Kidney tubule cell (primary cell): ENCODE results near the gene PITX3.
A peak's percentile ranks its signal among the peaks of the same experiment; 100 is the strongest.
"Not testable (repeated sequence)": the region's sequence is repeated elsewhere in the genome, so short reads cannot be mapped to it uniquely, and the experiment has no call there.

Experiments used
- DNase-seq: peaks from one replicate; pipeline ENCODE4 v3.0.0-alpha.2; 2018; ENCODE audit warnings: low spot score

PITX3 gene

DNA sequence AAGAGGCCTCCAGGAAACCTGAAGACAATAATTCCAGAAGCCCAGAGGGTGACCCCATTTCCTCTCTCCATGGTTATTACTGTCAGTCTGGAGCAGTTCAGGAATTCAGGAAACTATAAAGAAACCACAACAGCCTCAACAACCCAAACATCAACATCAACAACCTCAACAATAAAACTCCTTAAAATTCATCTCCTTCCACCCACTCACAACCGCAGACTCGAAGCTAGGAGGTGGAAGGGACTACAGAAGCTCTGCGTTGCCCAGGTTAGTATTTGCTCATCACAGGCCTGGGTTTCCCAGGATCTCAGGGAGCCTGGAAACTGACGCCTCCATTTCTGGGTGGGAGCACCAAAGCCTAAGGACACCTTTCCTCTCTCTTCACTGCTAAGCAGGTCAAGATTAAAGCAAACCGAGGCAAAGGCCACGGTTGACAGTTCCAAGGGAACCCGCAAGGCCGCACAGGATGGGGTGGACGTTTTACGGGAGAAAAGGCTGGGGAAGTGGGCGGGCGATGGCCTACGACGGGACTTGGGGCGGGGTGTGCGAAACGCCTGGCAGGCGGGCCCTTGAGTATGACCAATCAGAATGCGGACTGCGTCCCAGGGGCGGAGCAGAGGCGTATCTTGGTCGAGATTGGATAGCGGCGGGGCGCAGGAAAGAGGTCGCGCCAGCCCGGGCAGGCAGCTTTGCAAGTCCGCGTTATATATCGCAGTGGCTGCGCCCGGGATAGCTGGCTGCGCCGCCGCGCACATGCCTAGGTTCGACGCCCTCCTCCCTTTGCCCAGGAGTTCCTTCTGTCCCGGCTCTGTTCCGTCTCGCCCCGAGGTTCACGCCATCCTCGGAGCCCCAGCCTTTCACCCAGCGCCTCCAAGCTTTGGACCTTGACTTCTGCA lies 15.4 kb downstream of the PITX3 start, which contains the start of gene ELOVL3:
Gene ELOVL3, plus strand, starts transcription at position 654 of the 896 bp plus-strand sequence. CDS start 250 bp downstream, outside the sequence.
- DNase-seq, result peak; percentile 93

DNA sequence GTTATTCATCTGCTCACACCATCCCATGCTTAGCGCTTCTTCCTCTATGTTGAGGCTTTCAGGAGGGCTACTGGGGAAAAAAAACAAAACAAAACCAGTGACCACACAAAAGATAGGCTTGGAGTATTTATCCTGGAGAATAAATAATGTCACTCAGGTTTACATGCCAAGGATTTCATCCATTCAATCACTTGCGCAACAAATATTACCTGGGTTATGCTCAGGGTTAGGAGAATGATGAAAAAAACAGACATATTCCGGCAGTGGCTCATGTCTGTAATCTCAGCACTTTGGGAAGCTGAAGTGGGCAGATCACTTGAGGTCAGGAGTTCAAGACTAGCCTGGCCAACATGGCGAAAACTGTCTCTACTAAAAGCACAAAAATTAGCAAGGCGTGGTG lies 18.5 kb downstream of the PITX3 start:
- DNase-seq, result no peak

DNA sequence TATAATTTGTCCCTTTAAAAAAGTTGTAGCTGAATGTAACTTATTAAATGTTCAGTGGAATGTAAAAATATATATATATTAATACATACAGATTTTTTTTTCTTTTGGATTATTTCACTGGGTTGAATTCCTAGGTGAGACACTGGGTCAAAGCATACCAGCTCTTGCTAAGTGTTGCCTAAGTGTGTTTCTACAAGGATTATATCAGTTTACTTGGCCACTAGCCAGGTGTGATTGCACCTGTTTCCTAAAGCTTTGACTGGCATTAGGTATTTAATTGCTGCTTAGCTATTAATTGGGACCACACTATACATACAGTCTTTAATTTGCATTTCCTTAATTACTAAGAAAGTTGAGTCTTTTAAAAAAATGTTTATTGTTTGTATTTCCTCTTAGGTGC lies 20.7 kb downstream of the PITX3 start:
- no peak for DNase-seq

DNA sequence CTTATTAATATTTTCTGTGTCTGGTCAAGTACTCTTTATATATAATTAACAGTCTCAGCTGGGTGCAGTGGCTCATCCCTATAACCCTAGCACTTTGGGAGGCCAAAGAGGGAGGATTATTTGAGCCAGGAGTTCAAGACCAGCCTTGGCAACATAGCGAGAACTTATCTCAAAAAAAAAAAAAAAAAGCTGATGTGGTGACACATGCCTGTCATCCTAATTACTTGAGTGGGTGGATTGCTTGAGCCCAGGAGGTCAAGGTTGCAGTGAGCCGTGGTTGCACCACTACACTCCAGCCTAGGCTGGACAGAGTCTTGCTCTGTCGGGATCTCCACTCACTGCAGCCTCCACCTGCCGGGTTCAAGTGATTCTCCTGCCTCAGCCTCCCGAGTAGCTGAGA lies 21.9 kb downstream of the PITX3 start:
- DNase-seq, result no peak

DNA sequence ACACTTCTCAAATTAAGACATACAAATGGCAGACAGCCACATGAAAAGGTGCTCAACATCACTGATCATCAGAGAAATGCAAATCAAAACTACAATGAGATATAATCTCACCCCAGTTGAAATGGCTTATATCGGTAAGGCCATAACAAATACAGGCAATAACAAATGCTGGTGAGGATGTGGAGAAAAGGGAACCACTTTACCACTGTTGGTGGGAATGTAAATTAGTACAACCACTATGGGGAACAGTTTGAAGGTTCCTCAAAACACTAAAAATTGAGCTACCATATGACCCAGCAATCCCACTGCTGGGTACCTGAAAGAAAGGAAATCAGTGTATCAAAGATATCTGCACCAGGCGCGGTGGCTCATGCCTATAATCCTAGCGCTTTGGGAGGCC lies 27.7 kb downstream of the PITX3 start:
- DNase-seq, result not testable (repeated sequence)

DNA sequence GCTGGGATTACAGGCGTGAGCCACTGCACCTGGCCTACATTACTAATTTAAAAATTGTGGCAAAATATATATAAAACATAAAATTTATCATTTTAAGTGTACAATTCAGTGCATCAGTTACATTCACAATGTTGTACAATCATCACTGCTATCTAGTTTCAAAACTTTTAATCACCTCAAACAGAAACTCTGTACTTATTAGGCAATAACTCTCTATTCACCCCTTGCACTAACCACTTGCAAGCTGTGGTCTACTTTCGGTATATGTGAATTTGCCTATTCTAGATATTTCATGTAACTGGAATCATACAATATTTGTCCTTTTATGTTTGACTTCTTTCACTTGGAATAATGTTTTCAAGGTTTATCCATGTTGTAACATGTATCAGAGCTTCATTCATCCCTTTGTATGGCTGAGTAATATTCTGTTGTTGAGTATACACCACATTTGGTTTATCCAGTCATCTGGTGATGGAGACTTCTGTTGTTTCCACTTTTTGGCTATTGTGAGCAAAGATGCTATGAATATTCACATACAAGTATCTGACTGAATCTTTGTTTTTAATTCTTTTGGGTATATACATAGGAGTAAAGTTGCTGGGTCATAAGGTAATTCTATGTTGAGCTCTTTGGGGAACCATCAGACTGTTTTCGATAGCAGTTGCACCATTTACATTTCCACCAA lies 29.6 kb downstream of the PITX3 start:
- no peak for DNase-seq

DNA sequence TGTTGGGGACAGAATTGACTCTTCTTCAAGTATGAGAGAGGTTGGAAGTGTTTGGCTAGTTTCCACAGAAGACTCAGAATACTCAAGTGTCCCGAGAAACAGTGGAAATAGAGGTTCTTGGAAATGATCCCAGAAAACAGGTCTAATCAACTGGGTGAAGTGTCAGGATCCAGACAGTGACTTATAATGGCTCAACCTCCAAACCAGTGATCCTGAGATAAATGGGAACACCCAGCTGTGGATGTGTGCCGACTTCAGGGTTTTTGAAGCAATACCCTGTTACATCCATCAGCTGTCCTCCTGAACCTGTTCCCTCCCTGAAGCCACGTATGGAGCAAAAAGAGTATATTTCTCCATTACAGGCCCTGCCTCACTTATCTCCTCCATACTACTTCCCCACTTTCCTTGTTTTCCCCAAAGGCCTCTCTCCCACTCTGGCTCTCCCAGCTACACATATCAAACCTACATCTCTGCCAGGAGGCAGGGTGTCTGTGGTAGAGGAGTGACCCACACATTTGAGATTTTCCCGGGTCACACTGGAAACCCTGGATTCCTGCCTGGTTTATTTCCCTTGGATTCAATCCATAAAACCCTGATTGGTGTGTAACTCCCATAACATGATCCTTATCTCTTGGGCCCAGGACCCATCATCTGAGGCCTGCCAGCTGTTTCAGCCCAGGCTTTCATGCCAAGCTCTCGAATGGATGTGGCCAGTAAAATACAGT lies 32.8 kb downstream of the PITX3 start:
- peak; percentile 8 for DNase-seq

DNA sequence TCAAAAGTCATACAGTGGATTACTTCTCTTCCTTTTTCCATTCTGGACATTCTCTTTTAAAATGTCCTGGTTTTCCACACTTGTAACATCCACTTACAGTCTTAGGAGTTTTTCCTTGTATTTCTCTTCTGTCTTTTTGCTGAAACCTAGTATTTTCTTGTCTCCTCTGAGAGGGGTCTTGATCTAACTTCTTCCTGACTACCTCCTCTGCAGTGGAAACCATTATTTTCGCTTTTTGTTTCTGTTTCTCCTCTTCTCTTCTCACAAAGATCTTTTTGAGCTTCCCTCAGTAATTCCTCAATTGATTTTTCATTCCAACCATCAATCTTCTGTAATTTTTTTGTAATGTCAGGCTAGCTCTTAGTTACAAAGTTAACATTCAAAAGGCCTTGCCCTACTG lies 38.9 kb downstream of the PITX3 start:
- no peak for DNase-seq

DNA sequence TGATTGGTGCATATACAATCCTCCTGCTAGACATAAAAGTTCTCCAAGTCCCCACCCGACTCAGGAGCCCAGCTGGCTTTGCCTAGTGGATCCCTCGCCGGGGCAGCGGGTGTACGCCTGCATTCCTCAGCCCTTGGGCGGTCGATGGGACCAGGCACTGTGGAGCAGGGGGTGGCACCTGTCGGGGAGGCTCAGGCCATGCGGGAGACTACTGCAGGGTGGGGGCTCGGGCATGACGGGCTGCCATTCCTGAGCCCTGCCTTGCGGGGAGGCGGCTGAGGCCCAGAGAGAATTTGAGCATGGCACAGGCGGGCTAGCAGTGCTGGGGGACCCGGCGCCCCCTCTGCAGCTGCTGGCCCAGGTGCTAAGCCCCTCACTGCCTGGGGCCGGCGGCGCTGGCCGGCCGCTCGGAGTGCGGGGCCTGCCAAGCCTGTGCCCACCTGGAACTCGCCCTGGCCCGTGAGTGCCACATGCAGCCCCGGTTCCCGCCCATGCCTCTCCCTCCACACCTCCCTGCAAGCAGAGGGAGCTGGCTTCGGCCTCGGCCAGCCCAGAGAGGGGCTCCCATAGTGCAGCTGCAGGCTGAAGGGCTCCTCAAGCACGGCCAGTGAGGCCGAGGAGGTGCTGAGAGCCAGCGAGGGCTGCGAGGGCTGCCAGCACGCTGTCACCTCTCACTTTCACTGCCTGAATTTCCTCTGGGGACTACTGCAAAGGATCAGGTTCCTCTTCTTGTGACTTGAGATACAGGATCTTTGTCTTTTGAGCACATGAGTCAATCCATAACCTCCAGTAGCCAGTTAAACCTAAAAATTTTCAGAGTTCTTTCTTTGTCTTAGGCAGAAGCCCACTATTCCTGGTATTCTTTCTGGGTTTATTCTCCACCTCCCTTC lies 40.3 kb downstream of the PITX3 start:
- no peak for DNase-seq

DNA sequence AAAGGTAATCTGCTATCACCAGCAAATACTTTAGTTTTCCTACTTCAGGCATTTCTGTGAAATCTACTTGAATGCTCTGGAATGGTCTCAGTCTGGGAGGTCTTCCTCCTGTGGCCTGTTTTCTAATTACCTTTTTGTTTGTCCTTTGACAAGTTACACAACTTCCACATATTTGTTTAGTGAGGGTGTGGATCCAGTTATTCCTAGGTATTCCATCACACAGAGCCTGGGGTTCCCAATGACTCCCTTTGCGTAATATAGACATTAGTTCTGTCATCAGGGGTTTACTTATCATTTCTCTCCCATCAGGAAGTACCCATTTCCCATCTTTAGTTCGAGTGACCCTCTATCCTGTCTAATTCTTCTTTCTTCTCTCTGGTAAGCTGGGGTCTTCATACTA lies 43.3 kb downstream of the PITX3 start:
- DNase-seq, result no peak

DNA sequence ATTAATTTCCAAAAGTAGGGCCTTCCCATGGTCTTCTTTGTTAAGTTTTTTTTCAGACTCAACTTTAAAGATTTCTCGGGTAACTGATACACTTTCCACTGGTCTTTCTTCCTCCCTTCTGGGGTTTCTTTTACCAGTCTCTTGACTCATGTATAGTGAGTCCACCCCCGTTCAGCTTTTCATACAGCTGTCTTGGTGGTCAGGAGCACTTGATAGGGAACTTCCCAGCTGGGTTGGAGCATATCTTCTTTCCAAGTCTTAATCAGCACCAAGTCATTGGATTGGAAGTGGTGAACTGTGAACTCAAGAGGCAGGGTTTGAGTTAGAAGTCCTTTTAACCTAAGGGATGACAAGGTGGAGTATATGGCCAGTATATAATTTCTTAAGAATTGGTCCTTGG lies 44.4 kb downstream of the PITX3 start:
- DNase-seq, result no peak

DNA sequence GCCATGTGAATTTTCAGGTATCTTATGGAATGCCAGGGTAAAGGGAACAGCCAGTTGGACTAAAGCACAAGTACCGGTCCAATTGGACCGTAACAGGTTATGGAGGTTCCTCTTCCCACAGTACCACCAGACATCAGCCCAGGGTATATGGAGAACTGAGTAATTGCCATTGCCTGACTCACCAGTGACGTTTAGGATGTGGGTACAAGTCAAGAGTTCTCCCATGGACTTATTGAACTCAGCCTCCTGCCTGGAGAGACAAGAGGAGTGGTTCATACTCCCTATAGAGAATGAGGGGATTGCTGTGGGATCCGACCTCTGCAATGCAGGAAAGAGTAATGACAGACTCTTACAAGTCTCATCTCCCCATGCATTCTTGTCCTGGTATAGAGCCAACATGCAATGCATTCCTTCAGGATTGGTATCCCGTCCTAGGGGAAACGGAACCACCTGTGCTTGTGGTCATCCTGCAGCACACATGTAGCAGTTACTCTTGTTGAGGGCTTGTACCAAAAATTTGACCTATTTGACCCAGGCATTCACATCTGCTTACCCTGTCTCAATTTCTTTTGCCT lies 45.9 kb downstream of the PITX3 start:
- DNase-seq, result no peak

DNA sequence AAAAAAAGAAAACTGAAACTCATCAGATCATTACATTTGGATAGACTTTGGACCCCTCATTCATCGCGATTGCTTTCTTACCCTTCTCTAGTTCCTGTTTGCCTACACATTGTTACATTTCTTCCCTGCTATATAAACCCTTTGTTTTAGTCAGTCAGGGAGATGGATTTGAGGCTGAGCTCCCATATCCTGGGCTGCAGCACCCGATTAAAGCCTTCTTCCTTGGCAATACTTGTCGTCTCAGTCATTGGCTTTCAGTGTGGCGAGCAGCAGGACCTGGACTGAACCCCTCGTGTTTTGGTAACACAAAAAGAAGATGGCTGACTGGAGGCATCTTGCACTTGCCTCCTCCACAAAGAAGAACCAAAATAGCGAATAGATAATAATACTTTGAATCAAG lies 49.4 kb downstream of the PITX3 start:
- DNase-seq, result no peak

DNA sequence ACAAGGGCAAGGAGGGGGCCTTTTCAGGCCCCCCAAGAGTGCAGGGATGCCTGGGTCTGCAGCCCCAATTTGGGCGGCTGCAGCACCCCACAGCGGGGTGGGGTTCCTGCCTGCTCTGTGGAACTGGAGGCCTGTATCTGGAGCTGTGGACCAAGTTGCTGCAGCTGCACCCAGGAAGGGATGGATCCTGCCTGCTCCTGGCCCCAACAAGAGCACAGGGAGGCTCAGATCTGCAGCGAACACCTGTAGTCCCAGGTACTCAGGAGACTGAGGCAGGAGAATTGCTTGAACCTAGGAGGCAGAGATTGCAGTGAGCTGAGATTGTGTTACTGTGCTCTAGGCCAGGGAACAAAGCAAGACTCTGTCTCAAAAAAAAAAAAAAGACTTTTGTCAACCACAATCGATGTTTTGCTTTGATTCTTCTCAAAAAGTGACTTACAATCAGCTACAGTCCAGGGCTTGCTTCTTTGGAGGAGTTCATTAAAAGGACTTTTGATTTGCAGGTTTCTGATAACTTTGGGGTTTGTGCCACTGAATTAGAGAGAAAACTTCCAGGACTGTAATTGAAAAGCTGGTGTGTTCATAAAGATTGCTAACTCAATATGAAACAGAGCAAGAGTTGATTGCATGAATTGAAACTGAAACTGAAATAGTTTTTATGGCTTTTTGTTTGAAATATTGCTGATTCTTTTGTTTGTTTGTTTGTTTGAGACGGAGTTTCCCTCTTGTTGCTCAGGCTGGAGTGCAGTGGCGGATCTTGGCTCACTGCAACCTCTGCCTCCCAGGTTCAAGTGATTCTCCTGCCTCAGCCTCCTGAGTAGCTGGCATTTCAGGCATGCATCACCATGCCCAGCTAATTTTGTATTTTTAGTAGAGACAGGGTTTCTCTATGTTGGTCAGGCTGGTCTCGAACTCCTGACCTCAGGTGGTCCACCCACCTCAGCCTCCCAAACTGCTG lies 52.1 kb downstream of the PITX3 start:
- not testable (repeated sequence) for DNase-seq

DNA sequence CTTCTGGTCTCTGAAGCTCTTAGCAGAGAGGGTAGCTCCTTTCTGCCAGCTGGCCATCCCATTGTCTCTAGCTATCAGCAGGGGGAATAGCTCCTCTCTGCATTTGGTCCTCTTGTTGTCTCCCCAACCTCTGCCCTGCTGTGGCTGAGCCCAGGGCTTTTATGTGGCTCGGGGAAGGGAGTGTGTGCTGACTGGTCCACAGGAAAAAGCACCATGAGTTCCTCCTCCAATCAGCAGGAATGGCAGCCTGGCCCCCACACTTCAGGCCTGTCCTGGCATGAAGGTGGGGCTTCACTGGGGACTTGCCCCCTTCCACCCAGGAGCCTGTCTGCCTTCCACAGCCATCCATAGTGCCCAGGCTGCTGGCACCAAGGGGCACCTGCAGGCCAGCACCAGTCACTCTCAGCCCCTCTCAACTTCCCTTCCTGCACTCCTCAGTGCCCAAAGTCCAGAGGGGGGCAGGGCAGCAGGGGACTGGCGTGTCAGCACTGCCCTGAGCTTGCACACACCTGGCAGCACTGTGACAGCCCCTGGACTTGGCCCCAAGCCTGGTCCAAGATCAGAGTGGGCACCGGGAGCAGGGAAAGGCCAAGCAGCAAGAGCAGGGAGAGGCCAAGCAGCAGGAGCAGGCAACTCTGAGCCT lies 52.9 kb downstream of the PITX3 start:
- DNase-seq, result no peak

DNA sequence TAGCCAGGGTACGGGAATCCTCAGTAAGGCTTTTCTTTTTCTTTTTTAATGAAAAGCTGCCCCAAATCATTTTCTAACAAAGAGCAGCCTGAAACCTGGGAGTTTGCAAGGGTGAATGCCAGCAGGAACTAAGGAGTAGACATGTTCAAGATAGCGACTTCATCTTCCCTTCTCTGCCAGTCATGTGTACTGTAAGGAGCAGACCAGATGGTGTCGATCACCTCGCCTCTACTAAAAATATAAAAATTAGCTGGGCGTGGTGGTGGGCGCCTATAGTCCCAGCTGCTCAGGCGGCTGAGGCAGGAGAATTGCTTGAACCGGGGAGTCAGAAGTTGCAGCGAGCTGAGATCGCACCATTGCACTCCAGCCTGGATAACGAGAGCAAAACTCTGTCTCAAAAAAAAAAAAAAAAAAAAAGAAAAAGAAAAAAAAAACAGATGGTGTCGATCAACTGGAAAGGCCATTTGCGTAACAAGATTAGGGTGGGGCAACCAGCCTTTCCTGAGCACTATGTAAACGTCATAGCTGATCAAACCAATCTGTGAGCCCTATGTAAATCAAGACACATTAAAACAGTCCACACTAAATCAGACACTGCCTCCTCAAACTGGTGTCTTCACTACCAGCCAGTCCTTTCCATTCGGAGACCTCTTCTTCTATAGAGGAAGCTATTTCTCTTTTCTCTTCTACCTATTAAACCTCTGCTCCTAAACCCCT lies 55.3 kb downstream of the PITX3 start:
- DNase-seq, result no peak

DNA sequence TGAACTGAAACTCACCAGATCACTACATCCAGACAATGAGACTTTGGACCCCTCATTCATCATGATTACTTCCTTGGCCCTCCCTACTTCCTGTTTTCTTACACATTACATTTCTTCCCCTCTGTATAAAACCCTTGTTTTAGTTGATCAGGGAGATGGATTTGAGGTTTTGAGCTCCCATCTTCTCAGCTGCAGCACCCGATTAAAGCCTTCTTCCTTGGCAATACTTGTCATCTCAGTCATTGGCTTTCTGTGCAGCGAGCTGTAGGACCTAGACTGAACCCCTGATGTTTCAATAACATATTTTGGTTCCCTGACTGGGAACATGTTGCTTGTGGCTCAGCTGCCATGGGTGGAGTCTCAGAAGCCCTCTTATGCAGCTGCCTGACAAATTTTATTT lies 56.0 kb downstream of the PITX3 start:
- no peak for DNase-seq

DNA sequence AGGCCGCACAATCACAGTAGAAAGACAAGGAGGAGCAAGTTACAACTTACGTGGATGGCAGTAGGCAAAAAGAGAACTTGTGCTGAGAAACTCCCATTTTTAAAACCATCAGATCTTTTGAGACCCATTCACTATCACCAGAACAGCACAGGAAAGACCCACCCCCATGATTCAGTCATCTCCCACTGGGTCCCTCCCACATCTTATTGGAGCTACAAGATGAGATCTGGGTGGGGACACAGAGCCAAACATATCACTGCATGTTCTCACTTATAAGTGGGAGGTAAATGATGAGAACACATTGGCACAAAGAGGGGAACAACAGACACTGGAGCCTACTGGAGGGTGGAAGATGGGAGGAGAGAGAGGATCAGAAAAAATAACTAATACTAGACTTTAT lies 56.7 kb downstream of the PITX3 start:
- DNase-seq, result no peak
